Mucosa of descending colon (tissue), 3 donors: Measurements from ENCODE around the gene RGS7. TPM values are rescaled to one million over a fixed set of nuclear protein-coding genes. Genes with fewer than 3 reads are reported as not detected.

Source experiments
- ATAC-seq: fragments of 200-7000 bp; cut with Tn5 transposase; one replicate; pipeline ENCODE4 v1.9.1; 2020; ENCODE audit warnings: mild to moderate bottlenecking, moderate library complexity
- DNase-seq, 3 donors: peaks; one replicate each; pipeline ENCODE4 v3.0.0-alpha.2; 2020
- H3K36me3 ChIP-seq: fragments of 200-600 bp; one replicate; pipeline ENCODE4 v1.8.0; 2021; ENCODE audit warnings: low read depth, mild to moderate bottlenecking
- H3K4me1 ChIP-seq: fragments of 200-600 bp; one replicate; pipeline ENCODE4 v1.8.0; 2021; ENCODE audit warnings: low read depth, mild to moderate bottlenecking
- H3K4me3 ChIP-seq: fragments of 200-600 bp; one replicate; pipeline ENCODE4 v1.8.0; 2021; ENCODE audit warnings: mild to moderate bottlenecking
- H3K9me3 ChIP-seq: fragments of 200-600 bp; one replicate; pipeline ENCODE4 v1.8.0; 2021; ENCODE audit warnings: mild to moderate bottlenecking
- intact Hi-C, 2 donors: fragments of 100-400 bp; cut with DNase I in 1 of 2; cut with micrococcal nuclease in 1 of 2; formaldehyde crosslinking; loops; one replicate each; pipeline versions ENCODE4 v1.11.0 to v1.11.1; 2022; cut with DNase I, micrococcal nuclease
- total RNA-seq, 3 donors: library from RNA; stranded (reverse); fragmentation: NEBNext Ultra II Directional in 2 of 3; extraction: Animal tissue kit (Norgen Biotek cat#: 25700) in 2 of 3; gene quantifications; one replicate each; pipeline versions ENCODE4 v1.2.1 to v1.2.4, GENCODE V29; 2021 to 2023
- TF ChIP-seq, protein P1 (sequence below): fragments of 200-600 bp; IDR thresholded peaks from one replicate; pipeline ENCODE4 v1.8.0; 2022; ENCODE audit warnings: antibody characterized with exemption, mild to moderate bottlenecking
- donor health status: DM: no; HTN: no; CAD: no; lungs with moderate emphysema.
- donor health status: DM: no; HTN: no; CAD: no.
- donor health status: DM: no; HTN: yes; CAD: no.

The RGS7 gene
- total RNA-seq, 3 donors from 2014 or later, result 0.51 TPM; not detected in 2

DNA sequence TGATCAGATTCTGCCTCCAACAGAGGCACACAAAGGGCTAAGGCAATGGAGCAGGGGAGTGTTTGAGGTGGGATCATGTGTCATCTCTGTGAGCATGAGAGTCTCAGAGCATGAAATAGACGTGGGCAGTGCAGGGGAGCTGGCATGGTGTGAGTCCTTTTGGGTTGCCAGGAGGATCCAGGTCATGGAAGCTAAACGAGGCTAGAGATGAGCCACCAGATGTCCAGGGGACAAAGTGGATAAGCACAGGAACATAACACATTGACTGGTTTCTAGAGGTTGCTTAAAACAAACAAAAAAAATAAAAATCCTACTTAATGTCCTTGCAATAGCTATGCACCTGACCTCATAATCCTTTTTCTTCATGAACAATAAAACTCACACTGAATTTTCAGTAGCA is 490.3 kb downstream of the RGS7 start:
- no peaks in the 10 kb centered on the region for H3K36me3 ChIP-seq
- DNase-seq (no peak), ATAC-seq (no peak)
- TF ChIP-seq, protein P1, sequence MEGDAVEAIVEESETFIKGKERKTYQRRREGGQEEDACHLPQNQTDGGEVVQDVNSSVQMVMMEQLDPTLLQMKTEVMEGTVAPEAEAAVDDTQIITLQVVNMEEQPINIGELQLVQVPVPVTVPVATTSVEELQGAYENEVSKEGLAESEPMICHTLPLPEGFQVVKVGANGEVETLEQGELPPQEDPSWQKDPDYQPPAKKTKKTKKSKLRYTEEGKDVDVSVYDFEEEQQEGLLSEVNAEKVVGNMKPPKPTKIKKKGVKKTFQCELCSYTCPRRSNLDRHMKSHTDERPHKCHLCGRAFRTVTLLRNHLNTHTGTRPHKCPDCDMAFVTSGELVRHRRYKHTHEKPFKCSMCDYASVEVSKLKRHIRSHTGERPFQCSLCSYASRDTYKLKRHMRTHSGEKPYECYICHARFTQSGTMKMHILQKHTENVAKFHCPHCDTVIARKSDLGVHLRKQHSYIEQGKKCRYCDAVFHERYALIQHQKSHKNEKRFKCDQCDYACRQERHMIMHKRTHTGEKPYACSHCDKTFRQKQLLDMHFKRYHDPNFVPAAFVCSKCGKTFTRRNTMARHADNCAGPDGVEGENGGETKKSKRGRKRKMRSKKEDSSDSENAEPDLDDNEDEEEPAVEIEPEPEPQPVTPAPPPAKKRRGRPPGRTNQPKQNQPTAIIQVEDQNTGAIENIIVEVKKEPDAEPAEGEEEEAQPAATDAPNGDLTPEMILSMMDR, result no peak
- intact Hi-C loops, result no loop called here
- no peaks in the 10 kb centered on the region for H3K4me1 ChIP-seq
- no peak overlapping the region for H3K4me3 ChIP-seq
- H3K9me3 ChIP-seq, result no peaks in the 10 kb centered on the region

DNA sequence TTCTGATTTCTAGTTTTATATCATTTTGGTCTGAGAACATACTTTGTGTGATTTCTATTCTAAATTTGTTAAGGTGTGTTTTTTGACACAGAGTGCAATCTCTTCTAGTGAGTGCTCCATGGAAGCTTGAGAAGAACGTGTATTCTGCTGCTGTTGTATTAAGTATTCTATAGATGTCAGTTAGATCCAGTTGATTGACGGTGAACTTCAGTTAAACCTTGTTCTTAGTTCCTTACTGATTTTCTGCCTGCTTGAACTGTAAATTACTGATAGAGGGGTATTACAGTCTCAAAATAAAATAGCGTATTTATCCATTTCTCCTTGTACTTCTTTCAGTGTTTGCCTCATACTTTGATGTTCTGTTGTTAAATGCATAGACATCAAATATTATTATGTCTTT is 497.0 kb downstream of the RGS7 start:
- DNase-seq (no peak), ATAC-seq (no peak)
- H3K4me3 ChIP-seq, result no peak overlapping the region
- no peaks in the 10 kb centered on the region for H3K9me3 ChIP-seq
- intact Hi-C loops, result no loop called here
- no peaks in the 10 kb centered on the region for H3K4me1 ChIP-seq
- TF ChIP-seq, protein P1, result no peak
- no peaks in the 10 kb centered on the region for H3K36me3 ChIP-seq

DNA sequence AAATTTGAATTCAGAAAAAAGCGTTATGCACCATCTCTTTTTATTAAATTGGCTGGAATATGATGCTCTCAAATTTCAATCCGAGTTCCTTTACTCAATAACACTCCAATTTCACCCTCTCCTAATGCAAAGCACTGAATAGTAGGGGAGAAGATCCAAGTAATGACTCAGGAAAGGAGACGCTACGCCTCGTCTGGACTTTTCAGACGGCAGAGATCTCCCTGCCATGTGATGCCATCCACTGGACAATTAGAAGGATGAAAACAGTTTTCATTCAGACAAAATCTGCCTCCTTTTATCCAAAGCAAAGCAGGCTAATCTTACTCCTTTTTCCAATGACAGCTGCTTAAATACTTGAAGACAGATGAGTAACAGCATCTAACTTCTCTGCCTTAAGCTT is 502.6 kb downstream of the RGS7 start:
- ATAC-seq (no peak), DNase-seq (no peak)
- Histone ChIP-seq H3K36me3 (no peaks in the 10 kb centered on the region), H3K9me3 (no peaks in the 10 kb centered on the region), H3K4me1 (no peaks in the 10 kb centered on the region), H3K4me3 (no peak overlapping the region)
- intact Hi-C loops, result no loop called here
- TF ChIP-seq, protein P1, result no peak

DNA sequence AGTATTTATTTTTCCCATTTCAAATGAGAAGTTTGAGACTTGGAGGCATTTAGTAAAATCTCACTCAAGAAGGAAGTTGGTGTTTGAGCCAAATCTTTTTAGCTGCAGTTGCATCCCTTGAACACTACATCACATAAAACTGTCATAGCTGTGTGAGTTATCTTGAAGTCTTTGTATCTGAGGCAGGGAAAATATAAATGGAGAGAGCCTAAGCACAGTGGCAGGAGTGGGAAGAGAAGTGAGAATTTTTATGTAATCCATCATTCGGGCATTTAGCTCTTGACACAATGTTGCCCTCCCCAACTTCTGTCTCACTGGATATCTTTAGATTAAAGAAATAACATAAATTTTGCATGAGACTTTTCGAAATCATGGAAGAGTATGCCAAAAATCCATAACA is 509.7 kb downstream of the RGS7 start:
- DNase-seq (no peak), ATAC-seq (no peak)
- Histone ChIP-seq H3K9me3 (no peaks in the 10 kb centered on the region), H3K36me3 (no peaks in the 10 kb centered on the region), H3K4me1 (no peaks in the 10 kb centered on the region), H3K4me3 (no peak overlapping the region)
- TF ChIP-seq, protein P1, result no peak
- intact Hi-C loops, result no loop called here

DNA sequence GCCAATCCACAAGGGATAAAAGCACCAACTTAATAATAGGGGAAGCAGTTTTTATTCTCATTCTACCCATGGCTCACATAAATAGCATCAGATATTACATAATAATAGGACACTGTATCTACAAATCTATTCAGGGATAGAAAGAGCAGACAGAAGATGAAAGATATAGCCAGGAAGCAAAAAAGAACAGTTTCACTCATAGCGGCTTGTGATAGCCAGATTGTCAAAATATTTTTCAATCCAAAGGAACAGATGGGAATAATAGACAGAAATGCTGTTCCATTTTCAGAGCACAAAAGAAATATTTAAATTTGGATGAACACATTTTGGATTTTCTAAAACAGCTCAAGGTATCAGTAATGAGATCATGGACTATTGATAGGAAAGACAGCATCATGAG is 512.5 kb downstream of the RGS7 start:
- no peak for ATAC-seq
- intact Hi-C loops, result no loop called here

More for the DNA sequence above, 512.5 kb downstream of the RGS7 start:
- no peaks in the 10 kb centered on the region for H3K4me1 ChIP-seq
- H3K9me3 ChIP-seq, result no peaks in the 10 kb centered on the region
- no peak overlapping the region for H3K4me3 ChIP-seq
- no peaks in the 10 kb centered on the region for H3K36me3 ChIP-seq
- no peak for DNase-seq
- TF ChIP-seq, protein P1, result no peak
